Endometrial microvascular endothelial cells (primary cell): ENCODE data around the gene NAP1L1. TPM values are rescaled to one million over a fixed set of nuclear protein-coding genes. Genes with fewer than 3 reads are reported as not detected.
"Not testable (repeated sequence)": the region's sequence is repeated elsewhere in the genome, so short reads cannot be mapped to it uniquely, and the experiment has no call there.

Source experiments
- in situ Hi-C: cut with HindIII; loops from 2 replicates; pipeline ENCODE4 v1.10.0; 2017; ENCODE audit warnings: low sequenced_read_pairs, low pct_unique_long_range_greater_than_20kb; ENCODE audit errors: inconsistent ontology term
- total RNA-seq: library from RNA; depleted of rRNA; stranded (reverse); fragments of >200 nt; gene quantifications from one replicate; pipeline ENCODE4 v1.2.3, GENCODE V29; 2015; ENCODE audit errors: inconsistent ontology term

Gene NAP1L1
- total RNA-seq, 1 donor from 2014 or later, result 332 TPM

GRCh38 chr12:76007640-76008039 lies 76.8 kb downstream of the NAP1L1 start:
- in situ Hi-C loops, result no loop called here

- in situ Hi-C loops, result no loop called here
Observed at GRCh38 chr12:76006028-76006925, 78.2 kb downstream of the NAP1L1 start.

GRCh38 chr12:76003355-76003638 lies 81.2 kb downstream of the NAP1L1 start:
- in situ Hi-C loops, result no loop called here

DNA sequence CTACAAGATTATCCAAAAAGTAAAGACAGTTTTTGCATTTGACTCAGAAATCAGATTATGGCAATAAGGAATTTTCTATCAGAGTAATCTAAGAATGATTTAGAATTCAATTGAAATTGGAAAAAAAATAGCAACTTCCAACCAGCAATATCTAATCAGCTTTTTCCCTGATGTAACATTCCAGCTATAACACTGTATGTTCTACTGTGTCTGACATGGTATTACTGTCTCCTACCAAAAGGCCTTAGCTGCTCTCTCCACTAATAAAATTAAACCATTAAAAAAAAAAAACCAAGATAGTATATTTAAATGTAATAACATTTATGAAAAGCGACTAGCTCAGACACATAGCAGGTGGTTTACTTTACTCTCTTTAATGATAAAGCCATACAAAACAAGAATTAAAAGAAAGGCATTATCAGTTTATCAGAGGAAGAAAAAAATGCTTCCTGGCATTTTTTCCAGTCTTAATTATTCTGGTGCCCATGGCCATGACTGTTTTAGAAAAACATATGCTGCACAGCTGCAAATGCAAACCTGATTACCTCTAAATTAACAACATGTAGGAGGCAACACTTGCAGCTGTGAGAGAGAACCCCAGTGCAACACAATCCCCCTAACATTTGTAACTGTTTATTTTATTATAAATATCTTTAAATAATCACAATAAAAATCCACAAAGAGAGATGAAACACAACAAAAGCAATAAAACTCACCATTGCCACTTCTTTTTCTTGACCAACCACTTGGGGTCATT lies 81.7 kb downstream of the NAP1L1 start:
- in situ Hi-C loops, result no loop called here

GRCh38 chr12:75998292-75999063 lies 86.0 kb downstream of the NAP1L1 start:
- in situ Hi-C loops, result no loop called here

DNA sequence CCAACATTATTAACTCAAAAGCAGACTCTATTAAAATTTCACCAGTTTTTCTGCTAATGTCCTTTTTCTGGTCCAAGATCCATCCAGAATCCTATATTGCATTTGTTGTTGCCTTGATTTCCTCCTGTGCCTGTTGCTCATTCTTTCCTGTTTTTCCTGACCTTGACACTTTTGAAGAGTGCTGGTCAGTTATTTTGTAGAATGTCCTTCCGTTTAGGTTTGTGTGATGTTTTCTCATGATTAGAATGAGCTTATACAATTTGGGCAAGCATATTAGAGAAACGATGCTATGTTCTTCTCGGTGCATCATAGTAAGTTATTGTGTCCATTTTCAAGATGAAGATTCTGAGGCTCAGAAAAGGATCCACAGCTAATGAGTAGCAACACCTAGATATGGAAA lies 86.8 kb downstream of the NAP1L1 start:
- in situ Hi-C loops, result no loop called here

DNA sequence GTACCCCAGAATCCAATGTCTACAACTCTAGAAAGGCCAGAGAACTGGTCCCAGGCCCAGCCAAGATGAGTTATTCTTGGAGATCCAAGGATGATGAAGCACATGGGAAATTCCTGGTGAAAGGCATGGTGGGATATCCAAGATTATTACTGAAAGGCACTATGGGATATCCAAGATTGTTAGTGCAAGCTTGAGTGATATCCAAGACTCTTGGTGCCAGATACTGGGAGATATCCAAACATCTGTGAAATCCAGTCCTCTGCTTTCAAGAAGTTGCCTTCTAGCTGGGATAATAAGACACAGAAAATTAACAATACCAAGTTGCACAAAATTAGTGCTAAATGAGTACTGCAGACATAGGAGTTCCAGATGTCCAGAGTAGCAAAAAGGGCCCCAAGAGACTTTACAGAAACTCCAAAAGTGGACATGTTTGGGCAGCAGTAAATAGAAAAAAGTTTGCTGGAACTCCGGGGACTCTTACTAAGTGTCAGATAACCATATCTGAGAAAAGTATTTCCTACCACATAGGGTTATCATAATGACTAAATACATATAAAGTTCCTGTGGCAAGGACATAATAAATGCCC lies 87.5 kb downstream of the NAP1L1 start:
- in situ Hi-C loops, result no loop called here

- in situ Hi-C loops, result no loop called here
Observed at GRCh38 chr12:75995691-75996090, 88.8 kb downstream of the NAP1L1 start.

DNA sequence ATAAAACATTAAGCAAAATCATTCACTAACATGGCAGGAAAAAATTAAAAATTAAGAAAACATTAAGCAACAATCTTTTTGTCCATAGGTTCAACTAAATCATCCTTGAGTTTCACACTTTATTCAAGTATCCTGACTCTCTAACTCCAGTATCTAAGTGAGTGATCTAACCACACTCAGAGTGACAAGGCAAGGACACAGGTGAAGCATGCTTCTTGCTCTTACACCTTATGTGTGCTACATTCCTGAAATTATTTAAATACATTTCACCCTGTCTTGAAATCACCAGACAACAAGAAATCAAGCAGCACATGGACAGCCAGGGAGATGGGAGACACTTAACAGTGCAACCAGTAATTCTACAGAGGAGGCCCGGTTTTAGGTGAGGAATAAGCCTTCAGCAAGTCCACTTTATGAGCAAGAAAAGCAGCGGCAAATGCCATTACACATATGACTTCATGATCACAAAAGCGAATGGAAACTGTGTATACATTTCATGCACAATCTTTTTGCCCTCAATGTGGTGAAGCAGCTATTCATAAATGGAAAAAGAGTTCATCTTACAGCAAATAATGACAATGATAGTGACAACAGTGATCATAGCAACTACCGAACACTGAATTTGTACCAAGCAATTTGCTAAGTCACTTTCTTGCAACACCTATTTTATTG lies 90.3 kb downstream of the NAP1L1 start:
- in situ Hi-C loops, result no loop called here

DNA sequence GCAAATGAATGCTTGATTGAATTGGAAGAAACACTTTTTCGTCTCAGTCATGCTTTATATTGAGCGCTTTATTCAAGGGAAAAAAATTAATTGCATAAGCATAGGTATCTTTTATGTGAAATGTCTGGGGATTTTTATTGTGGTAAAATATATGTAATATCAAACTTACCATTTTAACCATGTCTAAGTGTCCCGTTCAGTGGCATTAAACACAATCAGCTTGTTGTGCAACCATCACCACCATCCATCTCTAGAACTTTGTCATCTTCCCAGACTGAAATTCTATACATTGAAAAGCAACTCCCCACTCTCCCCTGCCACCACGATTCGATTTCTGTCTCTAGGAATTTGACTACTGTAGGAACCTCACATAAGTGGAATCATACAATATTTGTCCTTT lies 92.7 kb downstream of the NAP1L1 start:
- in situ Hi-C loops, result no loop called here

GRCh38 chr12:75990189-75990912 lies 94.1 kb downstream of the NAP1L1 start:
- in situ Hi-C loops, result no loop called here

DNA sequence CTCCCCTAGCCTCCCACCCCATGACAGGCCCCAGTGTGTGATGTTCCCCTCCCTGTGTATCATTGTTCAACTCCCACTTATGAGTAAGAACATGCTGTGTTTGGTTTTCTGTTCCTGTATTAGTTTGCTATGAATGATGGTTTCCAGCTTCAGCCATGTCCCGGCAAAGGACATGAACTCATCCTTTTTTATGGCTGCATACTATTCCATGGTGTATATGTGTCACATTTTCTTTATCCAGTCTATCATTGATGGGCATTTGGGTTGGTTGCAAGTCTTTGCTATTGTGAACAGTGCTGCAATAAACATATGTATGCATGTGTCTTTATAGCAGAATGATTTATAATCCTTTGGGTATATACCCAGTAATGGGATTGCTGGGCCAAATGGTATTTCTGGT lies 96.8 kb downstream of the NAP1L1 start:
- in situ Hi-C loops, result not testable (repeated sequence)

Other genes with a start within 250 kb of the NAP1L1 start
- 31.1 TPM for gene PHLDA1, start 52.9 kb downstream of the NAP1L1 start, total RNA-seq